GM12892 (cell line): ENCODE measurements around the gene WSCD2.

Source experiments
- POLR2A ChIP-seq: IDR thresholded peaks from 2 replicates; pipeline ENCODE4 v1.6.1; 2011; ENCODE audit warnings: low read depth, low read length, control low read depth
- POLR2AphosphoS5 ChIP-seq: IDR thresholded peaks from 2 replicates; pipeline ENCODE4 v1.6.1; 2011; ENCODE audit warnings: low read depth, low read length, control low read depth

GRCh38 chr12:108185002-108185401, 55.9 kb downstream of the WSCD2 start:
- TF ChIP-seq POLR2A (no peak), POLR2AphosphoS5 (no peak)
